HG03135 (cell line): ENCODE data around the gene NKX1-1.
"Not testable (repeated sequence)": the region's sequence is repeated elsewhere in the genome, so short reads cannot be mapped to it uniquely, and the experiment has no call there.

ENCODE experiments used
- ATAC-seq: cut with Tn5 transposase; IDR thresholded peaks from one replicate; pipeline ENCODE4 v1.9.1; 2021; ENCODE audit warnings: mild to moderate bottlenecking, moderate library complexity; ENCODE audit not compliant: unreplicated experiment

The NKX1-1 gene

GRCh38 chr4:1406394-1406980 is at the start of gene NKX1-1:
Gene NKX1-1 (minus strand): TSS chr4:1406442. CDS start chr4:1406442, 0 bp downstream.
- no peak for ATAC-seq

GRCh38 chr4:1453731-1454130 is 47.5 kb upstream of the NKX1-1 start:
- no peak for ATAC-seq

- no peak for ATAC-seq
Measured at GRCh38 chr4:1452431-1453051, 46.3 kb upstream of the NKX1-1 start.

- ATAC-seq, result no peak
Measured at GRCh38 chr4:1451752-1452122, 45.5 kb upstream of the NKX1-1 start.

GRCh38 chr4:1451106-1451751 is 45.0 kb upstream of the NKX1-1 start:
- ATAC-seq, result no peak

- ATAC-seq, result no peak
Measured at GRCh38 chr4:1449833-1450741, 43.8 kb upstream of the NKX1-1 start.

GRCh38 chr4:1449475-1449832 is 43.2 kb upstream of the NKX1-1 start:
- no peak for ATAC-seq

- no peak for ATAC-seq
Measured at GRCh38 chr4:1448589-1449420, 42.6 kb upstream of the NKX1-1 start.

- ATAC-seq, result no peak
Measured at GRCh38 chr4:1447676-1448588, 41.7 kb upstream of the NKX1-1 start.

GRCh38 chr4:1446502-1447386 is 40.5 kb upstream of the NKX1-1 start:
- no peak for ATAC-seq

GRCh38 chr4:1445716-1446445 is 39.6 kb upstream of the NKX1-1 start:
- no peak for ATAC-seq

- not testable (repeated sequence) for ATAC-seq
Measured at GRCh38 chr4:1443688-1444172, 37.5 kb upstream of the NKX1-1 start.

GRCh38 chr4:1427010-1427409 is 20.8 kb upstream of the NKX1-1 start:
- no peak for ATAC-seq

- ATAC-seq, result no peak
Measured at GRCh38 chr4:1421657-1422056, 15.4 kb upstream of the NKX1-1 start.

GRCh38 chr4:1419708-1420107 is 13.5 kb upstream of the NKX1-1 start:
- no peak for ATAC-seq

- no peak for ATAC-seq
Measured at GRCh38 chr4:1418494-1419285, 12.4 kb upstream of the NKX1-1 start.
